Uterus (tissue), 2 donors: ENCODE data around the gene DHX9.

Experiments used
- CTCF ChIP-seq, 4 experiments: fragments of 200-600 bp in 2 of 4; fragments of 450-650 bp in 2 of 4; sonication (generic) in 2 of 4; IDR thresholded peaks; one replicate each; pipeline ENCODE4 v1.5.1; 2016 to 2019; ENCODE audit warnings: antibody characterized with exemption in 4 of 4, mild to moderate bottlenecking in 2 of 4, moderate library complexity in 1 of 4
- POLR2A ChIP-seq, 2 donors: fragments of 450-650 bp; IDR thresholded peaks; one replicate each; pipeline ENCODE4 v1.6.1; 2016; ENCODE audit warnings: antibody characterized with exemption in 2 of 2, mild to moderate bottlenecking in 1 of 2, moderate library complexity in 1 of 2

- TF ChIP-seq CTCF (IDR thresholded peaks at IDR 0.05) (no peak), POLR2A (IDR thresholded peaks at IDR 0.05) (no peak)
These were observed 23.7 kb downstream of the DHX9 start for GRCh38 chr1:182862827-182863226.
